Stomach smooth muscle (tissue), 2 donors: Measurements from ENCODE around the gene SPECC1L.

Source experiments
- H3K27ac ChIP-seq: one replicate; pipeline ENCODE4 v1.7.0; 2013; ENCODE audit warnings: mild to moderate bottlenecking, low read length, inconsistent platforms
- H3K27me3 ChIP-seq, 2 donors: one replicate each; pipeline ENCODE4 v1.7.0; 2013; ENCODE audit warnings: low read length in 2 of 2; ENCODE audit not compliant: insufficient read depth in 2 of 2, control insufficient read depth in 1 of 2
- H3K36me3 ChIP-seq, 2 donors: one replicate each; pipeline ENCODE4 v1.7.0; 2013; ENCODE audit warnings: low read length in 2 of 2; ENCODE audit not compliant: control insufficient read depth in 2 of 2, insufficient read depth in 2 of 2
- H3K4me1 ChIP-seq: one replicate; pipeline ENCODE4 v1.7.0; 2013; ENCODE audit warnings: low read length; ENCODE audit not compliant: control insufficient read depth, insufficient read depth
- H3K4me3 ChIP-seq, 2 donors: one replicate each; pipeline ENCODE4 v1.7.0; 2013; ENCODE audit warnings: low read length in 2 of 2
- H3K9ac ChIP-seq, 2 donors: one replicate each; pipeline ENCODE4 v1.7.0; 2013; ENCODE audit warnings: low read length in 2 of 2, mild to moderate bottlenecking in 1 of 2
- H3K9me3 ChIP-seq, 2 donors: one replicate each; pipeline ENCODE4 v1.7.0; 2013; ENCODE audit warnings: low read length in 2 of 2; ENCODE audit not compliant: control insufficient read depth in 2 of 2
- donor health status: healthy.
- donor health status: Pancreatic carcinoma.

SPECC1L gene

DNA sequence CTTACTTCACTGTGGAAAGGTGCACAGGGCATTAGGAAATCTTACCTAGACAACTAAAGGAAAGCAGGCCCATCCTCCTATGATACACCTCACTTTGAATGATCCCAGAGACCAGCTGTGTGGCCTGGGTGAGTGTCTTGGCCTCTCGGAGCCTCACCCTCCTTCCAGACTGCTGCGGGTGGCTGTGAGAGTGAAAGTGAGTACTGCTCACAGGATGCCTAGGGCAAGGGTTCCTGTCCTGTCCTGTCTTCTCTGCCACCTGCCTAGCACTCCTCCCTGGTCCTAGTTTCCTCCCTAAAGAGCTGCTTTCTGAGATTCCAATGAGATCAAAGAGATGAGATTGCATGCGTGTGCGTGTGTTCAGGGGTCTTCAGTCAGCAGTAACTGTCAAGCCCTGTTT lies 137.3 kb downstream of the SPECC1L start:
- Histone ChIP-seq H3K4me3 (no peak overlapping the region), H3K9me3 (no peaks in the 10 kb centered on the region), H3K27me3 (no peaks in the 10 kb centered on the region), H3K9ac (no peak overlapping the region), H3K36me3 (peaks cover 9 to 11% of the 10 kb centered on the region in 2 donors), H3K27ac (no peak overlapping the region), H3K4me1 (peaks cover 21% of the 10 kb centered on the region)

GRCh38 chr22:24408630-24409029 lies 138.0 kb downstream of the SPECC1L start:
- H3K36me3 ChIP-seq, result peaks cover 11 to 12% of the 10 kb centered on the region in 2 donors
- no peak overlapping the region for H3K9ac ChIP-seq
- H3K4me3 ChIP-seq, result no peak overlapping the region
- H3K4me1 ChIP-seq, result peaks cover 17% of the 10 kb centered on the region
- no peaks in the 10 kb centered on the region for H3K9me3 ChIP-seq
- no peak overlapping the region for H3K27ac ChIP-seq
- H3K27me3 ChIP-seq, result no peaks in the 10 kb centered on the region

- Histone ChIP-seq H3K9me3 (no peaks in the 10 kb centered on the region), H3K4me3 (no peak overlapping the region), H3K36me3 (peaks cover 14 to 19% of the 10 kb centered on the region in 2 donors), H3K27ac (no peak overlapping the region), H3K27me3 (no peaks in the 10 kb centered on the region), H3K9ac (no peak overlapping the region), H3K4me1 (peaks cover 10% of the 10 kb centered on the region)
These were observed 139.1 kb downstream of the SPECC1L start for GRCh38 chr22:24409707-24410106.

- Histone ChIP-seq H3K4me3 (no peak overlapping the region), H3K27ac (no peak overlapping the region), H3K9ac (no peak overlapping the region), H3K36me3 (peaks cover 13 to 22% of the 10 kb centered on the region in 2 donors), H3K27me3 (no peaks in the 10 kb centered on the region), H3K9me3 (no peaks in the 10 kb centered on the region), H3K4me1 (peaks cover 10% of the 10 kb centered on the region)
These were observed 139.7 kb downstream of the SPECC1L start for GRCh38 chr22:24410110-24410856.

GRCh38 chr22:24411256-24412004 lies 140.8 kb downstream of the SPECC1L start:
- Histone ChIP-seq H3K9ac (no peak overlapping the region), H3K27me3 (no peaks in the 10 kb centered on the region), H3K4me3 (no peak overlapping the region), H3K4me1 (peaks cover 10% of the 10 kb centered on the region), H3K36me3 (peaks cover 13 to 29% of the 10 kb centered on the region in 2 donors), H3K27ac (no peak overlapping the region), H3K9me3 (no peaks in the 10 kb centered on the region)

GRCh38 chr22:24412274-24412673 lies 141.6 kb downstream of the SPECC1L start:
- H3K36me3 ChIP-seq, result peaks cover 13 to 29% of the 10 kb centered on the region in 2 donors
- H3K4me3 ChIP-seq, result no peak overlapping the region
- H3K9me3 ChIP-seq, result no peaks in the 10 kb centered on the region
- H3K27ac ChIP-seq, result no peak overlapping the region
- H3K27me3 ChIP-seq, result no peaks in the 10 kb centered on the region
- peaks cover 10% of the 10 kb centered on the region for H3K4me1 ChIP-seq
- no peak overlapping the region for H3K9ac ChIP-seq

- Histone ChIP-seq H3K27me3 (no peaks in the 10 kb centered on the region), H3K36me3 (peaks cover 12 to 29% of the 10 kb centered on the region in 2 donors), H3K27ac (no peak overlapping the region)
These were observed 142.6 kb downstream of the SPECC1L start for GRCh38 chr22:24413271-24413670.

GRCh38 chr22:24413736-24414385 lies 143.2 kb downstream of the SPECC1L start:
- Histone ChIP-seq H3K36me3 (peaks cover 10 to 29% of the 10 kb centered on the region in 2 donors), H3K4me3 (no peak overlapping the region), H3K9ac (no peak overlapping the region), H3K9me3 (no peaks in the 10 kb centered on the region), H3K27ac (no peak overlapping the region), H3K27me3 (no peaks in the 10 kb centered on the region), H3K4me1 (peaks cover under 1% of the 10 kb centered on the region)

More at GRCh38 chr22:24413271-24413670, 142.6 kb downstream of the SPECC1L start:
- Histone ChIP-seq H3K4me1 (peaks cover 5% of the 10 kb centered on the region), H3K4me3 (no peak overlapping the region), H3K9me3 (no peaks in the 10 kb centered on the region), H3K9ac (no peak overlapping the region)

DNA sequence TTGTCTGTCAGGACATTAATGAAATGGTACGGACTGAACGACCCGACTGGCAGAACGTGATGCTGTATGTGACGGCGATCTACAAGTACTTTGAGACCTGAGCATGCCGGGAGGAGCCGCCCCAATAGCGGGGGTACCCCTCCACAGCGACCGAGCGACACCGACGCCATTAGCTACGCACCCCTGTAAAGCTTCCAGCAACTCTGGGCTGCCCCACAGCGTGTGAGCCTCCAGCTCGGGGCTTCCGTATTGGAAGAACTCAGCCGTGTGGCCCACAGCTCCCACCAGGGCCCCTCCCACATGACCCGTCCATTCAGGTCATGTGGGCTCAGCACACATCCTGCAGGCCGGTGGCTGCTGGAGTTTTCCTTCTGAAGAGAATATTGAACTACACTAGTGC lies 143.9 kb downstream of the SPECC1L start:
- H3K27me3 ChIP-seq, result no peaks in the 10 kb centered on the region
- H3K4me3 ChIP-seq, result no peak overlapping the region
- H3K4me1 ChIP-seq, result no peaks in the 10 kb centered on the region
- H3K9me3 ChIP-seq, result no peaks in the 10 kb centered on the region
- no peak overlapping the region for H3K9ac ChIP-seq
- H3K27ac ChIP-seq, result no peak overlapping the region
- peaks cover 10 to 29% of the 10 kb centered on the region in 2 donors for H3K36me3 ChIP-seq

DNA sequence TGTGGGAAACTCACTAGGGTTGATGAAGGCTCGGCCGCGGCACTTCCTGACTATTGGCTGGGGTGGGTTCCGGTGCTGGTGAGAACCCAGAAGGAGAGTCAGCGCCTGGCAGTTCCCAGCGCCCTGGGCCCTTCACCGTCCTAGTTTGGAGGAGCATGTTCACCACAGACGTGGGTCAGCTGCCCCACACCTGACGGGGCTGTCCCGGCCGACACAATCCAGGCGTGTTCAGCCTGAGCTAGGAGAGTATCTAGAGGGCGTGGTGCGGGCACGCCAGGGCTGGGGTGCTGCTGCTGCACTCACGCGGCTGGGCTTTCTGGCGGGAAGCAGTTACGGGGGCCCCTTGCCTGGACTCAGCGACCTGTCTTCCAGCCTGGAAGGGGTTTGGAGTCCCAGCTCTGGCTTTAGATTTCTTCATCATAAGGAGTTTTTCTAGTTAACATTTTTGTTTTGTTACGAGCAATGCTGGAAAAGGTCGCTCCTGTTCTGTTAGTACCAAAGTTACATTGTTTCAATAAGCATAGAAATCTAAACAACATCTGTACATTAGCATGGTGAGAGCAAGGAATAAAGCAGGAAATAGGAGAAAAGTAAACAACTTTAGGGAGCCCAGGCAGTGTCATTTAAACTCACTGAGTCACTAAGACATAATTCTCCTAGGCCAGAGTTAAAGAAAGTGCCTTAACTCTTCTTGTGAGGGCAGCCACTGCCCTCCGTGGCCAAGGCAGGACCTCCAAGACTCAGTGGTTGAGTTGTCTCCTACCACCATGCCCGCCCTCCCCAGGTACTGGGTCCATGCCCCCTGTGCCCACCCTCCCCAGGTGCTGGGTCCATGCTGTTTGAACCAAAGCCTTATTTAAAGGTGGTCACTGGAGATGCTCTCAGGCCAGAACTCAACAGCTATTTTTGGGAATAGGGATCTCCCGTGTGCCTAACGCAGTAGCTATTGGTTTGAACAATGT lies 144.6 kb downstream of the SPECC1L start:
- Histone ChIP-seq H3K9me3 (no peaks in the 10 kb centered on the region), H3K27me3 (no peaks in the 10 kb centered on the region), H3K9ac (no peak overlapping the region), H3K4me1 (no peaks in the 10 kb centered on the region), H3K36me3 (peaks cover 10 to 29% of the 10 kb centered on the region in 2 donors), H3K4me3 (no peak overlapping the region), H3K27ac (no peak overlapping the region)
